Uterus (tissue), 4 donors: ENCODE measurements around the gene AMBRA1. TPM values are rescaled to one million over a fixed set of nuclear protein-coding genes. Genes with fewer than 3 reads are reported as not detected.

Experiments
- DNase-seq, 2 donors: peaks; one replicate each; pipeline ENCODE4 v3.0.0-alpha.2; 2019 to 2020
- H3K27ac ChIP-seq, 2 donors: fragments of 200-600 bp; sonication (generic); 1 replicate in 1 of 2; 2 replicates in 1 of 2; pipeline ENCODE4 v1.5.1; 2016 to 2018
- H3K27me3 ChIP-seq, 2 donors: fragments of 200-600 bp; sonication (generic); one replicate each; pipeline ENCODE4 v1.5.1; 2018 to 2019; ENCODE audit warnings: control low read depth in 1 of 2
- H3K36me3 ChIP-seq, 2 donors: fragments of 200-600 bp; sonication (generic); one replicate each; pipeline ENCODE4 v1.5.1; 2019; ENCODE audit warnings: control low read depth in 1 of 2
- H3K4me1 ChIP-seq, 2 donors: fragments of 200-600 bp; sonication (generic); one replicate each; pipeline ENCODE4 v1.5.1; 2018 to 2019; ENCODE audit warnings: control low read depth in 1 of 2
- H3K4me3 ChIP-seq, 2 donors: fragments of 200-600 bp; sonication (generic); 1 replicate in 1 of 2; 2 replicates in 1 of 2; pipeline ENCODE4 v1.5.1; 2018 to 2019; ENCODE audit warnings: mild to moderate bottlenecking in 1 of 2
- H3K9me3 ChIP-seq, 2 donors: fragments of 200-600 bp; sonication (generic); one replicate each; pipeline ENCODE4 v1.5.1; 2019; ENCODE audit warnings: control low read depth in 1 of 2
- CTCF ChIP-seq, 4 experiments: fragments of 200-600 bp in 2 of 4; fragments of 450-650 bp in 2 of 4; sonication (generic) in 2 of 4; IDR thresholded peaks; one replicate each; pipeline ENCODE4 v1.5.1; 2016 to 2019; ENCODE audit warnings: antibody characterized with exemption in 4 of 4, mild to moderate bottlenecking in 2 of 4, moderate library complexity in 1 of 4
- POLR2A ChIP-seq, 2 donors: fragments of 450-650 bp; IDR thresholded peaks; one replicate each; pipeline ENCODE4 v1.6.1; 2016; ENCODE audit warnings: antibody characterized with exemption in 2 of 2, mild to moderate bottlenecking in 1 of 2, moderate library complexity in 1 of 2
- intact Hi-C: fragments of 100-400 bp; cut with DNase I; formaldehyde crosslinking; loops from one replicate; pipeline ENCODE4 v1.15.1; 2023; ENCODE audit warnings: low total_unique reads
- total RNA-seq, 4 donors: library from RNA; depleted of rRNA in 3 of 4; stranded (reverse); fragments of >200 nt in 3 of 4; gene quantifications; one replicate each; pipeline versions ENCODE4 v1.1.0 to v1.2.4, GENCODE V29; 2014 to 2023
- donor health status: DM: yes; HTN: yes; CAD: no.

Gene AMBRA1
- total RNA-seq, 4 donors from 2014 or later, result 22.6 to 55.3 (median 41.4) TPM

GRCh38 chr11:46447544-46447943, 146.3 kb downstream of the AMBRA1 start:
- H3K4me3 ChIP-seq, result no peak overlapping the region
- no peaks in the 10 kb centered on the region for H3K27me3 ChIP-seq
- intact Hi-C loops, result no loop called here
- TF ChIP-seq CTCF (IDR thresholded peaks at IDR 0.05), result no peak
- no peak for TF ChIP-seq POLR2A (IDR thresholded peaks at IDR 0.05)
- H3K9me3 ChIP-seq, result no peaks in the 10 kb centered on the region
- no peaks in the 10 kb centered on the region for H3K36me3 ChIP-seq
- H3K4me1 ChIP-seq, result no peaks in the 10 kb centered on the region
- H3K27ac ChIP-seq, result no peak overlapping the region
- no peak for DNase-seq

GRCh38 chr11:46445920-46446771, 147.7 kb downstream of the AMBRA1 start:
- H3K4me1 ChIP-seq, result no peaks in the 10 kb centered on the region
- H3K27ac ChIP-seq, result no peak overlapping the region
- intact Hi-C loops, result no loop called here
- H3K9me3 ChIP-seq, result no peaks in the 10 kb centered on the region
- no peak for DNase-seq
- H3K4me3 ChIP-seq, result no peak overlapping the region
- no peaks in the 10 kb centered on the region for H3K27me3 ChIP-seq
- H3K36me3 ChIP-seq, result no peaks in the 10 kb centered on the region
- TF ChIP-seq POLR2A (IDR thresholded peaks at IDR 0.05), result no peak
- TF ChIP-seq CTCF (IDR thresholded peaks at IDR 0.05), result no peak

- Histone ChIP-seq H3K27ac (no peak overlapping the region), H3K4me3 (no peak overlapping the region), H3K36me3 (no peaks in the 10 kb centered on the region), H3K9me3 (no peaks in the 10 kb centered on the region), H3K4me1 (no peaks in the 10 kb centered on the region), H3K27me3 (no peaks in the 10 kb centered on the region)
- intact Hi-C loops, result no loop called here
- no peak for DNase-seq
- no peak for TF ChIP-seq POLR2A (IDR thresholded peaks at IDR 0.05)
- TF ChIP-seq CTCF (IDR thresholded peaks at IDR 0.05), result no peak
Observed at GRCh38 chr11:46445192-46445919, 148.5 kb downstream of the AMBRA1 start.

GRCh38 chr11:46444305-46444704, 149.5 kb downstream of the AMBRA1 start:
- Histone ChIP-seq H3K4me3 (no peak overlapping the region), H3K36me3 (no peaks in the 10 kb centered on the region), H3K27me3 (no peaks in the 10 kb centered on the region), H3K27ac (no peak overlapping the region), H3K9me3 (no peaks in the 10 kb centered on the region), H3K4me1 (no peaks in the 10 kb centered on the region)
- intact Hi-C loops, result no loop called here
- no peak for DNase-seq
- TF ChIP-seq POLR2A (IDR thresholded peaks at IDR 0.05), result no peak
- TF ChIP-seq CTCF (IDR thresholded peaks at IDR 0.05), result no peak

- no peak overlapping the region for H3K27ac ChIP-seq
- TF ChIP-seq POLR2A (IDR thresholded peaks at IDR 0.05), result no peak
- no peak for TF ChIP-seq CTCF (IDR thresholded peaks at IDR 0.05)
- no peaks in the 10 kb centered on the region for H3K27me3 ChIP-seq
- H3K4me1 ChIP-seq, result no peaks in the 10 kb centered on the region
- H3K4me3 ChIP-seq, result no peak overlapping the region
- intact Hi-C loops, result no loop called here
- no peak for DNase-seq
- H3K9me3 ChIP-seq, result no peaks in the 10 kb centered on the region
- no peaks in the 10 kb centered on the region for H3K36me3 ChIP-seq
Observed at GRCh38 chr11:46438211-46438610, 155.6 kb downstream of the AMBRA1 start.
